Neuron (in vitro differentiated cells): ENCODE results near the gene CEBPZOS.

Experiments used
- H2AFZ ChIP-seq: one replicate; pipeline ENCODE4 v1.6.1; 2013; ENCODE audit warnings: low read depth, mild to moderate bottlenecking, inconsistent platforms, low read length, moderate library complexity
- H3K27me3 ChIP-seq: one replicate; pipeline ENCODE4 v1.6.1; 2013; ENCODE audit warnings: low read length; ENCODE audit not compliant: insufficient read depth
- H3K36me3 ChIP-seq: one replicate; pipeline ENCODE4 v1.6.1; 2013; ENCODE audit warnings: low read length; ENCODE audit not compliant: insufficient read depth
- H3K4me1 ChIP-seq: one replicate; pipeline ENCODE4 v1.6.1; 2013; ENCODE audit warnings: low read length; ENCODE audit not compliant: insufficient read depth
- H3K4me3 ChIP-seq: 2 replicates; pipeline ENCODE4 v1.5.1; 2013; ENCODE audit warnings: mild to moderate bottlenecking, low read length, moderate library complexity
- H3K9me3 ChIP-seq: one replicate; pipeline ENCODE4 v1.6.1; 2013; ENCODE audit warnings: low read length

CEBPZOS gene

DNA sequence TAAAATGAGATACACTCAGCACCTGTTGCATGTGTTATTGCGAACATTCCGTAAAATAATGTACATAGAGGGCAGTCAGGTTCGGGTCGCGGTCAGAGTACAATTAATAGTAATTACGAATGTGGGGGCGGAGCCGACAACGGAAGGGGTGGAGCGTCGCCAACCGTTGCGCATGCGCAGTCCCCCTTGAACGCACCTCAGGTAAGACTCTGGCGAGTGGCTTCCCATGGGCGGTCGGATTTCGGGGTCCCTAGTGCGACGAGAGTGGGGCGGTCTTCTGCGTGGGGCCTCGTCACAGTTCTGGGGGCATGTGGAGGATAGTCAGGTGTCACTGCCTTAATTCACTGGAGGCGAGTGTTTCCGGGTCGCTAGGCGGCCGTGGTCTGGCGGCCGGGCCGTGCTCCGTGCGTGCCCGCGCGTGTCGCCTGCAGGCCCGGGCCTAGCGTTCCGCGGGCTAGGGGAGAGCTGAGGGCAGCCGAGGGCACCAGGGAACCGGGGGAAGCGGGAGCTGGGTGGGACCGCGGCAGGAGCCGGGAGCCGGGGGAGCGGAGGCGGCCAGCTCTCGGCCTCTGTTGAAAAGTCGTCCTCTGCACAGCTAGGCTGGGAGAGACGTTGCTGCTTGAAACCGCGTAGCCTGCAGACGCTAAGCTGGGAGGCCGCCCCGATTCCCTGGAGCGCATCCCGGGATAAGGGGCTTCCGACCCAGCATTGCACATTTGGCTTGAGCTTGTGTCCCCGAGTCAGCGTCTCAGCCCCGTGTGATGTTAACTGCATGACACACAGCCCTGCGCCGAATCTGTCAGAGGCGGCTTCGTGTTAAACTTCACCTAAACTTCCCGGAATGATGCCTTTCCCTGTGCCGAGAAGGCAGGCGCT, at the start of gene CEBPZOS:
CEBPZOS (plus strand) TSS at position 177 of the 876 bp plus-strand sequence. CDS start 3,209 bp downstream, outside the sequence.
- Histone ChIP-seq H3K27me3 (no peaks in the 10 kb centered on the region), H3K4me3 (no peak within 1 kb of the TSS), H3K4me1 (no peaks in the 10 kb centered on the region), H3K9me3 (no peaks in the 10 kb centered on the region), H3K36me3 (peaks cover 13% of the 10 kb centered on the region), H2AFZ (no peak within 1 kb of the TSS)

DNA sequence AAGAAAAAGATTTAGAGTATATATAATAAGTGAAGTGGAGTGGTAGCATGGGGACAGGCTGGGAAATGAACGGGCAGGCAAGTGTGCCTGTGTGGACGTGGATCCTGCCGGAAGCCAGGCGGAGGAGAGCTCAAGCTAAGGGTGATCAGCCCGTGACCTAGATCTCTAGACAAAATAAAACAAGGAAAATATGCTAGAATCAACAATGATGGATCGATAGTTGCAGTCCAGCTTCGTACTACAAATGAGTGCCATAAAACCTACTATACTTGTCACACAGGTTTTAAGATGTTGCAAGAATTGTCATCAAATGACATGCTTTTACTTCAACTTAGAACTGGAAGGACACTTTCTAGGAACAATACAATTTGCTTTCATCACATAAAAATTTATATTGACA, 48.0 kb upstream of the CEBPZOS start:
- Histone ChIP-seq H2AFZ (no peak overlapping the region), H3K4me3 (no peak overlapping the region), H3K36me3 (peaks cover 22% of the 10 kb centered on the region), H3K27me3 (no peaks in the 10 kb centered on the region), H3K9me3 (peaks cover 4% of the 10 kb centered on the region), H3K4me1 (no peaks in the 10 kb centered on the region)

DNA sequence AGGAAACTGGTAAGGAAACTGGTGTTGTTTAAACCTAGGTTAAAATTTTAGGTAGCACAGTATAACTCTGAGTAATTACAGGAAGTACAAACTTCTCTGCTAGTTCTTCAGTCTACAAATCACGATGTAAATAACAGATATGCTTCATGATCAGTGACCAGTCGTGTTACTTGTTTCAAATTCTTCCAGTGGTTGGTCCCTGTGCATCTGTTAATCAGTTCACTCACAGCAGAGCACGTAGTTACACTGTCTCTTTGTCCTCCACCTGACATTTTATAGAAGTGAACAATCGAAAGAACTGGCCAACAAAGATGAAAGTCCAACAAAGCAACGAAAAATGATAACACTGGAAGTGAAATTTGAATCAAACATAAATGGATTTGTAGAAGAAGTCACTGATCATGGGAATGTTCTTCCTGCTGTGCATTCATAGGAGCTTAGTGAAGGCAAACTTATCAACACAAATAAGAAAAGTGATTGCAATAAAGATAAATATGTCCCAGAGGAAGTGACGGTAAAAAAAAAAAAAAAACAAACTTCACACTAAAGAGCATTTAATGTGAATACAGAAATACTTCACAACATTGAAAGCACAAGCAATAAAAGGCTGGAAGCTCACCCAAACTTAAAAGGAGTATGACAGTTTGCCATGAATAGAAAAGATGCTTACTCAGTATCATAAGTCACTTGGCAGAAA, 46.5 kb upstream of the CEBPZOS start:
- H3K4me3 ChIP-seq: no peak overlapping the region
- H3K36me3 ChIP-seq: peaks cover 24% of the 10 kb centered on the region
- H3K27me3 ChIP-seq: no peaks in the 10 kb centered on the region
- no peak overlapping the region for H2AFZ ChIP-seq
- H3K9me3 ChIP-seq: peaks cover 6% of the 10 kb centered on the region
- no peaks in the 10 kb centered on the region for H3K4me1 ChIP-seq

DNA sequence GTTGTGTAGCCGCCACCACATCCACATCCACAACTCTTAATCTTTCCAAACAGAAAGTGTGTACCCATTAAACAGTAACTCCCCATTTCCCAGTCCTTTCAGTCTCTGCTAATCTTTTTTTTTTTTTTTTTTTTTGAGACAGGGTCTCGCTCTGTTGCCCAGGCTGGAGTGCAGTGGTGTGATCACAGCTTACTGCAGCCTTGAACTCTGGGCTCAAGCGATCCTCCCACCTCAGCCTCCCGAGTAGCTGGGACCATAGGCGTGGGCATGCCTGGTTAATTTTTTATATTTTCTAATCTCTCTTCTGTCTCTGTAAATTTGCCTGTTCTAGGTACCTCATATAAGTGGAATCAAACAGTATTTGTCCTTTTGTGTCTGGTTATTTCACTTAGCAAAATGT, 43.1 kb upstream of the CEBPZOS start:
- no peak overlapping the region for H3K4me3 ChIP-seq
- H2AFZ ChIP-seq: no peak overlapping the region
- H3K9me3 ChIP-seq: peaks cover 6% of the 10 kb centered on the region
- H3K36me3 ChIP-seq: peaks cover 3% of the 10 kb centered on the region
- peaks cover 5% of the 10 kb centered on the region for H3K4me1 ChIP-seq
- no peaks in the 10 kb centered on the region for H3K27me3 ChIP-seq

DNA sequence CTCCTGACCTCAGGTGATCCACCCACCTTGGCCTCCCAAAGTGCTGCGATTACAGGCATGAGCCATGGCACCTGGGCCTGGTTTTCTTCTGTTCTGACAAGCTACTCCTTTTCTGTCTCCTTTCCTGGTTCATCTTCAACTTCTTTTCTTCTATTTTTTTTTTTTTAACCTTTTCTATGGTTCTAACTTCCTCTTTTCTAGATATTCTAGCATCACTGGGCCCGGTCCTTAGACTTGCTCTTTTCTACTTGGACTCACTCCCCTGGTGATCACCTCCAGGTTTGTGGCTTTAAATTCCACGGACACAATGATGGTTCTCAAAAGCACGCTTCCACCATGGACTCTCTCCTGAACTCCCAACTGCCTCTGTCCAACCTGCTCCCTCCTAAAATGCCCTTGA, 41.5 kb upstream of the CEBPZOS start:
- H3K9me3 ChIP-seq: peaks cover 6% of the 10 kb centered on the region
- no peak overlapping the region for H3K4me3 ChIP-seq
- H3K36me3 ChIP-seq: peaks cover 3% of the 10 kb centered on the region
- H3K27me3 ChIP-seq: no peaks in the 10 kb centered on the region
- H2AFZ ChIP-seq: no peak overlapping the region
- peaks cover 5% of the 10 kb centered on the region for H3K4me1 ChIP-seq

DNA sequence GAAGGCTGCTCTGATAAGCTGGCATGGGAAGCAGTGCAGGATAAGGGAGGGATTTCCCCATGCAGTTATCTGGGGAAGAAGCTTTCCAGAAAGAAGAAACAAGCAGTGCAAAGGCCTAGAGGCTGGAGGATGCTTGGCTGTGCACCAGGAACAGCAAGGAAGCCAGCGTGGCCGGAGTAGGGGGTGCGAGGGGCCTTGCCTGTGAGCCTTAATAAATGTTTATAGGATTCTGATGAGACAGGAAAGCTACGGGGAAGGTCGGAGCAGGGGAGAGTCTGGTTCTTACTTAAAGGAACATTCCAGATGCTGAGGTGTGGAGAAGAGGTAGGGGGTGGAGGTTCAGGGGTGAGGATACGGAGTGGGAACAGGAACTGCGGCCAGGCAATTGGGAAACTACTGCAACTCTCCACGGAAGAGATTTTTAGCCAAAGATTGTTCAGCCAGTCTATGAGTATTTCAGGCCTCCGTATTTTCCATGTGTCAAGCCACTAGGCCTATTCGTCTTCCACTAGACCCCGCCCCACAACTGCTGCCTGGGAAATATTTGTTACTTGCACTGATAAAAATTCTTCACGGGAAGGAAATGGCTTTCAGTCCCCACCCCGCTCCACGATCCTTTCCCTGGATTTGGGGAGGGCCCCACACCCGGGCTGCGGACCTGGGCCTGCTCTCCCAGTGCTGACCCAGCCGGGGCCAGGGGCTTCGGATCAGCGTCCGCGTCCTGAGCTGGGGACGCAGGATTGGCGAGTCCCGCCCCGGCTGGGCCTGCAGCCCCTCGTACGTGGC, 40.0 kb upstream of the CEBPZOS start:
- Histone ChIP-seq H3K4me1 (peaks cover 5% of the 10 kb centered on the region), H3K27me3 (no peaks in the 10 kb centered on the region), H2AFZ (peak overlapping the region; percentile 93), H3K4me3 (peak overlapping the region; percentile 94), H3K36me3 (peaks cover 3% of the 10 kb centered on the region), H3K9me3 (peaks cover 6% of the 10 kb centered on the region)

DNA sequence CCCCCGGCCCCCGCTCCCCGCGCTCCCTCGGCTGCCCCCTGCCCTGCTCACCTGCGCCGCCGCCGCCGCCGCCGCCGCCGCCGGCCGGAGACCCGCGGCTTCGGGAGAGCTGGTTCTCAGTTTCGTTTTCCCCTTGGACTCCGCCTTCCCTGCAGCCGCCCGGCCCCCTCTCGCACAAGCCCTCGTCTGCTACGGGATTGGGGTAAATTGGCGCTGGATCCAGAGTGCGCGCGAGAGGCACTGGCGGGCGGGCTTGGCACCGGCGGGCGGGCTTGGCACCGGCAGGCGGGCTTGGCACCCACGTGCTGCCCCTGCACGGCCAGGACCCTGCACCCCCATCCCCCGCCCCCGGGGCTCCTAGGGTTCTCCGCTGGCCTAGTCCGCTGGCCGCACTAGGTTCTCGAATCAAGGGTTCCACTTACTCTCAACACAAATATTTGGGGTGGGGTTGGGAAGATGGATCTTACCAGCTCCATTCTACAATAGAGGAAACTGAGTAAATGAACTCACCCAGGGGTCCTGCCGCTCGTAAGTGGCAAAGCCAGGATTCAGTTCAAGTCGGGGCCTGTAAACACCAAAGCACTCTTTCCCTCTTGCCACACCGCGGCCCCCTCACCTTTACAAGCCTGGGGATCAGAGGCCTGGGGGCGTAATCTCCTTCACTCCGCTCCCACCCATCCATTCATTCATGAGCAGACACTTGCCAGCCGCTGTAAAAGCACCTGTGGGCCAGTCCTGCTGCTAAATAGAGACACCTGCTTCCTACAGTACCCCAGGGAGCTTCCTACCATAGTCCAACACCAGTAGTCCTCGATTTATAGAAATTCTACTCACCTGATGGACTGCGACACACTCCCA, 39.2 kb upstream of the CEBPZOS start, which contains the start of gene EIF2AK2:
EIF2AK2 (minus strand) TSS at position 124 of the 858 bp plus-strand sequence. CDS start 9,174 bp downstream, outside the sequence.
- H3K27me3 ChIP-seq: no peaks in the 10 kb centered on the region
- peaks cover 6% of the 10 kb centered on the region for H3K9me3 ChIP-seq
- H3K4me1 ChIP-seq: peaks cover 5% of the 10 kb centered on the region
- peak within 1 kb of the TSS; percentile 94 for H3K4me3 ChIP-seq
- H2AFZ ChIP-seq: peak within 1 kb of the TSS; percentile 93
- H3K36me3 ChIP-seq: peaks cover 3% of the 10 kb centered on the region

DNA sequence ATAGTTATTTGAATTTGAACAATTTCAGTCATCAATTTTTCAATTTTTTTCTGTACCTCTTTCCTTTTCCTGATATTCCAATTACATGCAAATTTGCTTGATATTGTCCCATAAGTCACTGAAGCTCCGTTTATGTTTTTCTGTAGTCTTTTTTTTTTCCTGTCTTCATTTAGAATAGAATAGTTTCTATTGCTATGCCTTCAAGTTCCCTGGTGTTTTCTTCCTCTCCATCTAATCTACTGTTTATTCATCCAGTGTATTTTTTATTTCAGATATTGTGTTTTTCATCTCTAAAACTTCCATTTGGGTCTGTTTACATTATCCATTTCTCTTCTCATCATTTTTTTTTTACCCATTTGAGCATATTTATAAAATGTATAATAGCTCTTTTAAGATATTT, 31.5 kb upstream of the CEBPZOS start:
- Histone ChIP-seq H3K9me3 (no peaks in the 10 kb centered on the region), H3K36me3 (no peaks in the 10 kb centered on the region), H3K27me3 (no peaks in the 10 kb centered on the region), H3K4me3 (no peak overlapping the region), H2AFZ (no peak overlapping the region), H3K4me1 (no peaks in the 10 kb centered on the region)

DNA sequence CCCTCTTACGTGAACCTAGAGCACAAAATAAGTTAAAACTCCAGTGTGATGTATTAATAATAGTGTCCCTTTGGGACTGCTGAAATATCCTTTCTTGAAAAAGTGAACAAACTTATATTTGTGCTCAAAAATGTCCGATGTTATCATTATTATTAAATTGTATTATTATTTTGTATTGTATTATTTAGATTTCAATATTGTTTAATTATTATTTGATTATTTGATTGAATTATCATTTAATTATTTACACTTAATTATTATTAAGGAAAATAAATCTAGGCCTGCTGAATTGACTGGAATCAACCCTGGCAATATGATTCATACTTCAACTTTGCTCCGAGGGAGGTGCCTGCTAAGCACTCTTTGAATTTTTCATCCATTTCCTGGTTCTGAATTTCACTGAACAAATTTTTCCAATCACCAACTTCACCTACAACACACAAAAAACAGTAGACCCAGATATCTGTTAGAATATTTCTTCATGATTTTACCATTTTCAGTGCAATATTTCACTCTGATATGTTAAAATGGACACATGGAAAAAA, 28.6 kb upstream of the CEBPZOS start:
- no peaks in the 10 kb centered on the region for H3K27me3 ChIP-seq
- H3K36me3 ChIP-seq: no peaks in the 10 kb centered on the region
- H2AFZ ChIP-seq: no peak overlapping the region
- no peaks in the 10 kb centered on the region for H3K4me1 ChIP-seq
- no peaks in the 10 kb centered on the region for H3K9me3 ChIP-seq
- no peak overlapping the region for H3K4me3 ChIP-seq

DNA sequence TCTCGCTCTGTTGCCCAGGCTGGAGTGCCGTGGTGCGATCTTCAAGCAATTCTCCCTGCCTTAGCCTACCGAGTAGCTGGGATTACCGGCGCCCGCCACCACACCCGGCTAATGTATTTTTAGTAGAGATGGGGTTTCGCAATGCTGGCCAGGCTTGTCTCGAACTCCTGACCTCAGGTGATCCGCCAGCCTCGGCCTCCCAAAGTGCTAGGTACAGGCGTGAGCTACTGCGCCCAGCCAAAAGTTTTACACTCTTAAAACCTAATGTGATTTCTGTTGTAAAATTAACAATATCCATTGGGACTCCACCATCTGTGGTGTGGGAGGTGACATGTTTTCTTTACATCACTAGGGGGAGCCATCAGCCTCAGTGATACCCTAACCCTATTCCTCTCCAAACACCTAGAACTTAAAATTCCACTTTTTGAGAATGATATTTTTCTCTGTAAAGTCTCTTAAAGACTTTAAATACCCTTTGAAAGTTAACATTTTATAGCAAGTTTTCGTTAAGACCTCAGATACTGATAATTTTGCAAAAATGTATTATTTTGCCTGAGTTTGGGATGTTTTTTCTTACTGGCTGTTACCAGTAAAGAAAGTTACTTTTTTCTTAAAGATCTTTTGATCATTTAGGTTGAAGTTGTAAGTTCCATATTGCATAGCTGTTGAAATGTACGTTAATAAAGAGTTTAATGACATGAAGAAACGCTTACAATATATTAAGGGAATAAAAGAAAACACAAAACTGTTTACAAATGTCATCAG, 27.9 kb upstream of the CEBPZOS start:
- Histone ChIP-seq H3K4me3 (no peak overlapping the region), H3K9me3 (no peaks in the 10 kb centered on the region), H2AFZ (no peak overlapping the region), H3K36me3 (no peaks in the 10 kb centered on the region), H3K4me1 (no peaks in the 10 kb centered on the region), H3K27me3 (no peaks in the 10 kb centered on the region)

DNA sequence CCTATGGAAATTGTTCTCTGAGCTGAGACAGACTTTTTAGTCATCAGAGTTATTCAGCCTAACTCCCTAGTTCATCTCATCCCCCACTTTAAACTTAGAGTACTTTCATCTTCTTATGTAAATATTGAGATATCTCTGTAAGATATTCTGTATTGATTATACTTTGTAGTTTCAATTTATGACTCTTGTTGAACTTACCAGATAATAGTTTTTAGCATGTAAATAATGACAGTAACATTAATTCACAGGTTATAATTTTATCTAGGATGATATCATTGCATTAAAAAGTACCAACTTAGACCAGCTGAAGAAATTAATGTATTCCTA, 24.7 kb upstream of the CEBPZOS start:
- Histone ChIP-seq H3K4me3 (no peak overlapping the region), H2AFZ (no peak overlapping the region), H3K9me3 (no peaks in the 10 kb centered on the region), H3K4me1 (no peaks in the 10 kb centered on the region), H3K27me3 (no peaks in the 10 kb centered on the region), H3K36me3 (no peaks in the 10 kb centered on the region)
